ENCODE data around the gene PIANP.
A peak's percentile ranks its signal among the peaks of the same experiment; 100 is the strongest.

PIANP gene

DNA sequence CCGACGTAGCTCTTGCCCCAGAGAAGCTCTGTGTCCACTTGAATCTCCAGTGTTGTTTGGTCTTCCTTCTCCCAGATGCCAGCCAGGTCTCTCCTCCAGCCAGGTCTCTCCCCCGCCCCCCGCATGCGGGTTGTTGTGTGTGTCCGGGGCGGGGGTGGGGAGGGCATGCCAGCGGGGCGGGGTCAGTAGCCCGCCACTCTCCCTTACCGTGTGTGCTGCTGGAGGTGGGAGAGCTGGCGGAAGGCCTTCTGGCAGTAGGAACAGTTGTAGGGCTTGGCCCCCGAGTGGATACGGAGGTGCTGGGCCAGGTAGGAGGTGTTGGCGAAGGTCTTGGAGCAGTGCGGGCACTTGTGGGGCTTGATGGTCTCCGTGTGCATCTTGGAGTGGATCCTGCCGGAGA, 28.5 kb downstream of the PIANP start:
- H3K4me3 ChIP-seq (ENCODE audit: control insufficient read depth, low read depth, low read length) = no peak overlapping the region

DNA sequence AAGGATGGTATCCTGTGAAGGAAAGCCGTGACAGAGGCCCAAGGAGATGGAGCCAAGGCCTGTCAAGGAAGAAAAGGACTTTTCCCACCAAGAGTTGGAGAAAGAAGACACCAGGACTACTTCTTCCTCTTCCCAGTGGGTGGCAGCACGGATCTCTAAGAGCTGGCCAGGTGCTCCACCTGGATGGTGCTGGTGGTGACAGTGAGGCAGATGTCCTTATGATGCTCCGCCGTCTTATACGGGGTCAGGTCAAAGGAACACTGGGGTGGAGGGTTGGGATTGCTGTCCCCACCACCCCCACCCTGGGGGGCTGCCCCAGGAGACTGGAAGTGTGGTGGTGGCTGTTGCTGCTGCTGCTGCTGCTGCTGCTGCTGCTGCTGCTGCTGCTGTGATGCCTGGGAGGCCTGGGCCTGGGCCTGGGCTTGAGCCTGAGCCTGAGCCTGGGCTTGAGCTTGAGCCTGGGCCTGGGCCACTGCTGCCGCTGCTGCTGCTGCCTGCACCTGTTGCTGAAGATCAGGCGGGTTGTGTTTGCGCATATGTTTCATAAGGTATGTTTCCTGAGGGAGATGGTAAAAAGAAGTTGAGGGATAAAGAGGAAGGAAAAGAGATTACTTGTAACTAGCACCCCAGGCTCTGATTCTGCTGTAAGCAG, 32.9 kb downstream of the PIANP start:
- DNase-seq (ENCODE audit: low read depth) = no peak
- peak; percentile 17 for TF ChIP-seq CTCF (IDR thresholded peaks at IDR 0.05; ENCODE audit: control insufficient read depth, insufficient read depth, low read depth, low read length, missing control alignments)
- no peak overlapping the region for H3K4me3 ChIP-seq (ENCODE audit: control insufficient read depth, low read depth, low read length)

More for the DNA sequence above, 28.5 kb downstream of the PIANP start:
- no peak for DNase-seq (ENCODE audit: low read depth)
- TF ChIP-seq CTCF (IDR thresholded peaks at IDR 0.05; ENCODE audit: control insufficient read depth, insufficient read depth, low read depth, low read length, missing control alignments) = no peak

DNA sequence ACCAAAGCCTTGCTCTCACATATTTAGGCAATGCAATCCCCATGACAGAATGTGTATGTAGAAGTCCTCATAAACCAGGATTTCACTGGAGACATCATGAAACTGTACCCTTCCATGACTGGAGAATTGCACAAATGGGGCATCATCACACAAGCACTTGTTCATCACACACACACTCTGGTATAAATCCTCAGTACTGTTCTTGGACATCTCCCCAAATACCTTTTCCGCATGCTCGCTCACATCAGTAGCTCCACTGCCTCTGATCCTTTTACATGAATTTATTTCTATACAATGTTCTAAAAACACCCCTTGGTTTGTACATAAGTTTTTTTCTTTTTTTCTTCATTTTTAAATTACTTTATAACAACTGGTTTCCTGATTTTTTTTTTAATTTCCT, 34.4 kb downstream of the PIANP start:
- no peak for DNase-seq (ENCODE audit: low read depth)
- no peak overlapping the region for H3K4me3 ChIP-seq (ENCODE audit: control insufficient read depth, low read depth, low read length)
- no peak for TF ChIP-seq CTCF (IDR thresholded peaks at IDR 0.05; ENCODE audit: control insufficient read depth, insufficient read depth, low read depth, low read length, missing control alignments)

DNA sequence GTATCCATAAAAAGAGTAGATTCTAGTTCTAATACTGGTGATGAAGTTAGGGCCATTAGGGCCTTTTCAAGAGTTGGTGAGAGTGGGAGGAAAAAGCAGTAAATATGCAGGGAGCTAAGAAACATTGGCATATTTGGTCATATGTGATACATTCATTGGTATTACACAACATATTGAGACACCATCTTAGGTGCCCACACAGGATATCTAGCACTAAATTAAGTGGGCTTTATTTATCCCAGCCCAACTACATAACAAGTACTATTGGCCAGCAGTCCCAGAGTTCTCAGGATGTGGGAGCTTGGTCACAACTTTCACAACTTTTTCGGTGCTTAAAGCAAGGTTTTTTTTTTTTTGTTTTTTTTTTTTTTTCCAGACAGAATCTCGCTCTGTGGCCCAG, 35.7 kb downstream of the PIANP start:
- TF ChIP-seq CTCF (IDR thresholded peaks at IDR 0.05; ENCODE audit: control insufficient read depth, insufficient read depth, low read depth, low read length, missing control alignments) = no peak
- no peak for DNase-seq (ENCODE audit: low read depth)

DNA sequence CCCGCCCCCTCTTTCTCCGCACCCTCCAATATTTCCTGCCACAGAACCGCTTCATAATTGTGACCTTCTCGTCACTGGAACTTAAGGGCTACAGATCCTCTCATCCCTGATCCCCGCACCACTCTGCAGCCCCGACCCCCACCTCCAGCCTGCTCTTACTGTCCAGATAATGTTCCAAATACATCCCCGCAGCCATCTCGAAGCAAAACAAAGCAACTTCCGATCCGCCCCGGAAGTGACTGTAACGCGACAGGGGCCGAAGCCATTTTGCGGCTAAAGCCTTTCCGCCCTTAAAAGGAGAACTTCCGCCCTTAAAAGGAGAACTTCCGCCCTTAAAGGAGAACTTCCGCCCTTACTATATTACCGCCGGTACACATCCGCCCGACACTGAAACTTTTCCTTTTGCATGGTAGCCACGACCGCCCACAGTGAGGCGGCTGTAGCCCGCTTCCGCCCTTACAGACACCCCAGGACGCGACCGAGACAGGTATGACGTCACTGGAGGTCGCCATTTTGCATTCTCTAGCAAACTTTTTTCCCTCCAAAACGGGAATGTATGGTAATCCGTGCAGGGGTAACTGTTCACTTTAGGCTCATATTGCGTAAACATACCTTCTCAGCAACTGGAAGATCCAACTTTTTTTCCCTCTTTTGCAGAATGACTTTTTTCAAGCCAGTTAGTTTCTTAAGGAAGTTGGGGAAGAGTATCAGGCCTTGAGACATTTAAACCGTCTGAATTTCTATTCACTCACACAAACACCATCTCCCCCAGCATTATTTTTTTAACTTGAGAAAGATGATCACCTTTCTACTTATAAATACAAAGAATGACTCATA, 37.5 kb downstream of the PIANP start, which contains the start of gene ING4:
Gene ING4, minus strand, starts transcription at position 214 of the 837 bp plus-strand sequence. Its CDS starts 18 bp downstream, at position 196.
- TF ChIP-seq CTCF (IDR thresholded peaks at IDR 0.05; ENCODE audit: control insufficient read depth, insufficient read depth, low read depth, low read length, missing control alignments) = no peak
- peak; percentile 98 for DNase-seq (ENCODE audit: low read depth)
- H3K4me3 ChIP-seq (ENCODE audit: control insufficient read depth, low read depth, low read length) = peak within 1 kb of the TSS; percentile 87

More for the DNA sequence above, 35.7 kb downstream of the PIANP start:
- no peak overlapping the region for H3K4me3 ChIP-seq (ENCODE audit: control insufficient read depth, low read depth, low read length)

DNA sequence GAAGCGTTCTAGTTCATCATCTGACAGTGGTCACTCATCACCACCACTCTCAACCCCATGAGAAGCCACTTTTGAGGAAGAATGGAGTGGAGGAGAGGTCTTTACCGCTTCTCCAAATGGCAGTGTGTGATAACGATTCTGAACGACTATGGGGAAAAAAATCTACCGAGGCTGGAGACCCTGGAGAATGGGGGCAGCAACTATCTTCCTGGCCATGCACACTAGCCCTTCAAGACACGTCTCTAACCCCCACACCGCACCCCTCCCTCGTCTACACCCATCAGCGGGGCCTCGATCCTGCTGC, 38.1 kb downstream of the PIANP start:
- TF ChIP-seq CTCF (IDR thresholded peaks at IDR 0.05; ENCODE audit: control insufficient read depth, insufficient read depth, low read depth, low read length, missing control alignments) = no peak
- no peak for DNase-seq (ENCODE audit: low read depth)
- peak overlapping the region; percentile 87 for H3K4me3 ChIP-seq (ENCODE audit: control insufficient read depth, low read depth, low read length)
